K562 (cell line): ENCODE data around the gene CST6. TPM values are rescaled to one million over a fixed set of nuclear protein-coding genes. Genes with fewer than 3 reads are reported as not detected.

Experiments used
- ETV6 ChIP-seq, 3 experiments: fragments of 150-350 bp in 1 of 3; sonication (generic) in 1 of 3; formaldehyde crosslinking in 1 of 3; IDR thresholded peaks; 2 replicates each; pipeline versions ENCODE4 v1.6.1 to v1.8.0; 2014 to 2022; ENCODE audit warnings: borderline replicate concordance in 2 of 3, low read depth in 2 of 3, antibody characterized with exemption in 1 of 3, low read length in 1 of 3, mild to moderate bottlenecking in 1 of 3, missing genetic modification reagents in 1 of 3
- HDAC8 ChIP-seq: fragments of 450-650 bp; IDR thresholded peaks from 2 replicates; pipeline ENCODE4 v1.6.1; 2016; ENCODE audit warnings: mild to moderate bottlenecking, missing genetic modification characterization, moderate library complexity, missing compliant biosample characterization
- MCM7 ChIP-seq, 2 experiments: fragments of 450-650 bp; IDR thresholded peaks; 2 replicates each; pipeline ENCODE4 v1.6.1; 2016 to 2018
- MTA1 ChIP-seq: fragments of 450-650 bp; IDR thresholded peaks from 2 replicates; pipeline ENCODE4 v1.6.1; 2017; ENCODE audit warnings: borderline replicate concordance
- MYBL2 ChIP-seq, 2 experiments: fragments of 450-650 bp in 1 of 2; sonication (generic) in 1 of 2; formaldehyde crosslinking in 1 of 2; IDR thresholded peaks; 2 replicates each; pipeline versions ENCODE4 v1.6.1 to v1.8.1; 2017 to 2022; ENCODE audit warnings: borderline replicate concordance in 1 of 2, inconsistent platforms in 1 of 2, low read depth in 1 of 2, mild to moderate bottlenecking in 1 of 2, missing genetic modification reagents in 1 of 2, moderate library complexity in 1 of 2
- PHF21A ChIP-seq: fragments of 450-650 bp; IDR thresholded peaks from 2 replicates; pipeline ENCODE4 v1.6.1; 2017; ENCODE audit warnings: low read depth, borderline replicate concordance
- RB1 ChIP-seq: fragments of 450-650 bp; IDR thresholded peaks from 2 replicates; pipeline ENCODE4 v1.6.1; 2017; ENCODE audit warnings: low read depth, mild to moderate bottlenecking
- SIRT6 ChIP-seq: IDR thresholded peaks from one replicate; pipeline ENCODE4 v1.6.1; 2012; ENCODE audit warnings: low read depth, mild to moderate bottlenecking, control low read depth, inconsistent platforms, low read length, moderate library complexity
- SLC30A9 ChIP-seq: fragments of 250-450 bp; sonication (Bioruptor Pico); IDR thresholded peaks from 2 replicates; pipeline ENCODE4 v1.8.0; 2022; ENCODE audit warnings: mild to moderate bottlenecking, moderate library complexity
- STAT5A ChIP-seq: IDR thresholded peaks from 2 replicates; pipeline ENCODE4 v1.6.1; 2012; ENCODE audit warnings: low read length, inconsistent platforms, borderline replicate concordance
- ZFX ChIP-seq: sonication (generic); formaldehyde crosslinking; IDR thresholded peaks from 2 replicates; pipeline ENCODE4 v1.8.0; 2022; ENCODE audit warnings: mild to moderate bottlenecking, missing genetic modification reagents, moderate library complexity
- ZNF253 ChIP-seq: fragments of 250-450 bp; sonication (Bioruptor Pico); conservative IDR thresholded peaks from 2 replicates; pipeline ENCODE4 v1.6.1; 2021; ENCODE audit warnings: mild to moderate bottlenecking
- ZNF717 ChIP-seq: fragments of 250-450 bp; sonication (Bioruptor Pico); IDR thresholded peaks from 2 replicates; pipeline ENCODE4 v1.5.0; 2021
- polyA plus RNA-seq, 8 experiments: library from polyadenylated mRNA; depleted of rRNA in 4 of 8; stranded (reverse) in 5 of 8; unstranded in 3 of 8; fragments of >200 nt; fragmentation: Nextera tagmentation in 2 of 8; fragmentation: Illumina TruSeq in 1 of 8; extraction: Ambion mirVana in 2 of 8; extraction: Trizol in 1 of 8; gene quantifications; 2 replicates each; pipeline versions ENCODE4 v1.2.1 to v1.2.3, GENCODE V29; 2011 to 2014; ENCODE audit warnings: inconsistent platforms in 1 of 8, missing spikeins in 1 of 8
- total RNA-seq, 7 experiments: library from RNA; depleted of rRNA in 6 of 7; stranded (reverse); fragments of >200 nt in 6 of 7; fragmentation: Illumina TruSeq in 2 of 7; extraction: Trizol in 2 of 7; gene quantifications; 2 replicates each; pipeline versions ENCODE4 v1.2.1 to v1.2.3, GENCODE V29; 2011 to 2021; ENCODE audit warnings: low replicate concordance in 1 of 7
- TF ChIP-seq, protein P1 (sequence below): fragments of 450-650 bp; conservative IDR thresholded peaks from 2 replicates; pipeline ENCODE4 v1.6.1; 2016; ENCODE audit warnings: missing genetic modification characterization, low read depth, mild to moderate bottlenecking, control low read depth, missing compliant biosample characterization
- TF ChIP-seq, protein P2 (sequence below): fragments of 450-650 bp; IDR thresholded peaks from 2 replicates; pipeline ENCODE4 v1.6.1; 2016; ENCODE audit warnings: low read depth, mild to moderate bottlenecking, moderate library complexity
- TF ChIP-seq, protein P3 (sequence below), 2 experiments: fragments of 450-650 bp; formaldehyde crosslinking in 1 of 2; IDR thresholded peaks; 2 replicates each; pipeline versions ENCODE4 v1.4.0 to v1.6.1; 2014 to 2020; ENCODE audit warnings: mild to moderate bottlenecking in 2 of 2, borderline replicate concordance in 1 of 2, low read depth in 1 of 2

Gene CST6
- total and polyA plus RNA-seq, 9 of the 15 experiments (the other 6 are each of a cell fraction or from before 2014, with no cell fraction given): not detected

DNA sequence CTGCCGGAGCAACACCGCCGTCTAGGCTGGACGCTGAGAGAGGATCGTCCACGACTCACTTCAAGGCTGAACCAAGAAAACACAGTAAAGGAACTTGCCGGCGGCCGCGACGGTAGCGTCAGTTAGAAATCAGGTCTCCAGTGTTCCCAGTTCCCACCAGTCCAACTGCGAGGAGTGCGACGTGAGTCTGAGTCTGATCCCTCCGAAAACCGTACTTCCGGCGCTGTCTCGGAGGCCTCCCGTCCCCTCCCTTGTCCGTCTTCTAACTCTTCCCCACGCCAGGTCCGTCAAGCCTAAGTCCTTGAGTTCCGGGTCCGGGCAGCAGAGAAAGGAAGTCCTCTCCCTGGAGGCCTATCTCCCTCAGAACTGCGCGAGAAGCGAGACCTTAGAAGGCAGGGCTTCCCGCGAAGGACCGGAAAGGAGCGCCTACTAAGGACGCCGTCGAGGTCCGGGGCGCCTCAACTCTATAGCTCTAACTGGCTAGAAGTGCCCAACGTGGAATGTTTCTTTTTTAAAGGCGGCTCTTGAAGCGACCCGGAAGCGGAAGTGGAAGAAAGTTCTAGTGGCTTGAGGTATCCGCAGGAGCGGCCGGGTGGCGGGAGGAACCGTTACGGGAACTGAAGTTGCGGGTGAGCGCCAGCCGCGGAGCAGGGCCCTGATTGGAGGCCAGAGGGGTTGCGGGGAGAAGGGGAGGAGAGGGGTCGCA lies 9.7 kb upstream of the CST6 start, which contains the start of the genes BANF1 and EIF1AD (continued):
- TF ChIP-seq, protein P1, sequence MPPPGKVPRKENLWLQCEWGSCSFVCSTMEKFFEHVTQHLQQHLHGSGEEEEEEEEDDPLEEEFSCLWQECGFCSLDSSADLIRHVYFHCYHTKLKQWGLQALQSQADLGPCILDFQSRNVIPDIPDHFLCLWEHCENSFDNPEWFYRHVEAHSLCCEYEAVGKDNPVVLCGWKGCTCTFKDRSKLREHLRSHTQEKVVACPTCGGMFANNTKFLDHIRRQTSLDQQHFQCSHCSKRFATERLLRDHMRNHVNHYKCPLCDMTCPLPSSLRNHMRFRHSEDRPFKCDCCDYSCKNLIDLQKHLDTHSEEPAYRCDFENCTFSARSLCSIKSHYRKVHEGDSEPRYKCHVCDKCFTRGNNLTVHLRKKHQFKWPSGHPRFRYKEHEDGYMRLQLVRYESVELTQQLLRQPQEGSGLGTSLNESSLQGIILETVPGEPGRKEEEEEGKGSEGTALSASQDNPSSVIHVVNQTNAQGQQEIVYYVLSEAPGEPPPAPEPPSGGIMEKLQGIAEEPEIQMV (tag): peak; percentile 41; the same call in 1 of the 2 replicates
- no peak; the same call in 1 of the 2 replicates for TF ChIP-seq PHF21A
- peak; percentile 82; the same call in 1 of the 2 replicates for TF ChIP-seq MYBL2 (IDR thresholded peaks at IDR 0.05; ENCODE audit: low read depth)
- TF ChIP-seq MYBL2 (CRISPR knock-in tag; IDR thresholded peaks at IDR 0.05; ENCODE audit: borderline replicate concordance): no peak
- TF ChIP-seq ZNF253 (CRISPR knock-in tag): no peak
- TF ChIP-seq ETV6 (IDR thresholded peaks at IDR 0.05; ENCODE audit: borderline replicate concordance in 1 of 2, low read depth in 2 of 2, low read length in 1 of 2): peak; percentile 74 to 82; a peak in 3 of 4 replicates
- TF ChIP-seq ETV6 (CRISPR knock-in tag; IDR thresholded peaks at IDR 0.05; ENCODE audit: borderline replicate concordance): no peak
- TF ChIP-seq SIRT6: no peak
- peak; percentile 97 for TF ChIP-seq ZFX (CRISPR knock-in tag)
- TF ChIP-seq MCM7 (IDR thresholded peaks at IDR 0.05): no peak
- no peak for TF ChIP-seq HDAC8 (tag)
- no peak for TF ChIP-seq SLC30A9 (CRISPR knock-in tag)
- TF ChIP-seq RB1: peak; percentile 71; the same call in 1 of the 2 replicates
- TF ChIP-seq, protein P2, sequence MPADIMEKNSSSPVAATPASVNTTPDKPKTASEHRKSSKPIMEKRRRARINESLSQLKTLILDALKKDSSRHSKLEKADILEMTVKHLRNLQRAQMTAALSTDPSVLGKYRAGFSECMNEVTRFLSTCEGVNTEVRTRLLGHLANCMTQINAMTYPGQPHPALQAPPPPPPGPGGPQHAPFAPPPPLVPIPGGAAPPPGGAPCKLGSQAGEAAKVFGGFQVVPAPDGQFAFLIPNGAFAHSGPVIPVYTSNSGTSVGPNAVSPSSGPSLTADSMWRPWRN: peak; percentile 15; the same call in 1 of the 2 replicates
- TF ChIP-seq MTA1: peak; percentile 83; the same call in 1 of the 2 replicates
- TF ChIP-seq, protein P3, sequence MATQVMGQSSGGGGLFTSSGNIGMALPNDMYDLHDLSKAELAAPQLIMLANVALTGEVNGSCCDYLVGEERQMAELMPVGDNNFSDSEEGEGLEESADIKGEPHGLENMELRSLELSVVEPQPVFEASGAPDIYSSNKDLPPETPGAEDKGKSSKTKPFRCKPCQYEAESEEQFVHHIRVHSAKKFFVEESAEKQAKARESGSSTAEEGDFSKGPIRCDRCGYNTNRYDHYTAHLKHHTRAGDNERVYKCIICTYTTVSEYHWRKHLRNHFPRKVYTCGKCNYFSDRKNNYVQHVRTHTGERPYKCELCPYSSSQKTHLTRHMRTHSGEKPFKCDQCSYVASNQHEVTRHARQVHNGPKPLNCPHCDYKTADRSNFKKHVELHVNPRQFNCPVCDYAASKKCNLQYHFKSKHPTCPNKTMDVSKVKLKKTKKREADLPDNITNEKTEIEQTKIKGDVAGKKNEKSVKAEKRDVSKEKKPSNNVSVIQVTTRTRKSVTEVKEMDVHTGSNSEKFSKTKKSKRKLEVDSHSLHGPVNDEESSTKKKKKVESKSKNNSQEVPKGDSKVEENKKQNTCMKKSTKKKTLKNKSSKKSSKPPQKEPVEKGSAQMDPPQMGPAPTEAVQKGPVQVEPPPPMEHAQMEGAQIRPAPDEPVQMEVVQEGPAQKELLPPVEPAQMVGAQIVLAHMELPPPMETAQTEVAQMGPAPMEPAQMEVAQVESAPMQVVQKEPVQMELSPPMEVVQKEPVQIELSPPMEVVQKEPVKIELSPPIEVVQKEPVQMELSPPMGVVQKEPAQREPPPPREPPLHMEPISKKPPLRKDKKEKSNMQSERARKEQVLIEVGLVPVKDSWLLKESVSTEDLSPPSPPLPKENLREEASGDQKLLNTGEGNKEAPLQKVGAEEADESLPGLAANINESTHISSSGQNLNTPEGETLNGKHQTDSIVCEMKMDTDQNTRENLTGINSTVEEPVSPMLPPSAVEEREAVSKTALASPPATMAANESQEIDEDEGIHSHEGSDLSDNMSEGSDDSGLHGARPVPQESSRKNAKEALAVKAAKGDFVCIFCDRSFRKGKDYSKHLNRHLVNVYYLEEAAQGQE (IDR thresholded peaks at IDR 0.05; ENCODE audit: borderline replicate concordance): no peak; the same call in 1 of the 2 replicates
- TF ChIP-seq, protein P3 (CRISPR knock-in tag; IDR thresholded peaks at IDR 0.05; ENCODE audit: low read depth): peak; percentile 82; the same call in 1 of the 2 replicates
- TF ChIP-seq ZNF717 (CRISPR knock-in tag): no peak
- TF ChIP-seq STAT5A: 0 out of 2 replicates have a peak, but pooled peaks have one; percentile 46
